Left kidney (tissue), 8 donors: ENCODE measurements around the gene TMEM45A. TPM values are rescaled to one million over a fixed set of nuclear protein-coding genes. Genes with fewer than 3 reads are reported as not detected.
"Not testable (repeated sequence)": the region's sequence is repeated elsewhere in the genome, so short reads cannot be mapped to it uniquely, and the experiment has no call there.

Source experiments
- DNase-seq: peaks from one replicate; pipeline ENCODE4 v3.0.0-alpha.2; 2013
- long read RNA-seq, 8 donors: transcript quantifications; one replicate each; lab custom pipeline, GENCODE V29; 2026
- polyA plus RNA-seq: library from polyadenylated mRNA; unstranded; fragments of 120-200 nt; gene quantifications from one replicate; pipeline ENCODE4 v1.2.1, GENCODE V29; 2013; ENCODE audit not compliant: insufficient read length

The TMEM45A gene, protein sequence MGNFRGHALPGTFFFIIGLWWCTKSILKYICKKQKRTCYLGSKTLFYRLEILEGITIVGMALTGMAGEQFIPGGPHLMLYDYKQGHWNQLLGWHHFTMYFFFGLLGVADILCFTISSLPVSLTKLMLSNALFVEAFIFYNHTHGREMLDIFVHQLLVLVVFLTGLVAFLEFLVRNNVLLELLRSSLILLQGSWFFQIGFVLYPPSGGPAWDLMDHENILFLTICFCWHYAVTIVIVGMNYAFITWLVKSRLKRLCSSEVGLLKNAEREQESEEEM
- 22.1 TPM for polyA plus RNA-seq
- long read RNA-seq, donor 1, transcript TMEM45A-201 (6 exons, 1,567 nt), result major isoform, 8 of 14 reads
- long read RNA-seq, donor 1, partial matches to known transcripts, result 0 of 14 reads
- long read RNA-seq, donor 1, other reads (novel, unspliced or antisense), result 5 of 14 reads
- long read RNA-seq, donor 2, partial matches to known transcripts, result 0 of 5 reads
- long read RNA-seq, donor 2, other reads (novel, unspliced or antisense), result 0 of 5 reads
- long read RNA-seq, donor 3, partial matches to known transcripts, result 0 of 4 reads
- long read RNA-seq, donor 3, other reads (novel, unspliced or antisense), result 0 of 4 reads
- long read RNA-seq, donor 4, result 0 reads
- long read RNA-seq, donor 5, transcript TMEM45A-201 (6 exons, 1,567 nt), result major isoform, 10 of 23 reads
- long read RNA-seq, donor 5, partial matches to known transcripts, result 6 of 23 reads
- long read RNA-seq, donor 5, other reads (novel, unspliced or antisense), result 7 of 23 reads
- long read RNA-seq, donor 6, transcript TMEM45A-201 (6 exons, 1,567 nt), result major isoform, 7 of 8 reads
- long read RNA-seq, donor 6, partial matches to known transcripts, result 0 of 8 reads
- long read RNA-seq, donor 6, other reads (novel, unspliced or antisense), result 0 of 8 reads
- long read RNA-seq, donor 7, transcript TMEM45A-201 (6 exons, 1,567 nt), result major isoform, 10 of 16 reads
- long read RNA-seq, donor 7, partial matches to known transcripts, result 6 of 16 reads
- long read RNA-seq, donor 7, other reads (novel, unspliced or antisense), result 0 of 16 reads
- long read RNA-seq, donor 8, partial matches to known transcripts, result 0 of 1 reads
- long read RNA-seq, donor 8, other reads (novel, unspliced or antisense), result 0 of 1 reads

- peak; percentile 91 for DNase-seq
Observed at GRCh38 chr3:100492059-100493006, at the start of gene TMEM45A. TMEM45A (plus strand) TSS chr3:100492619; CDS start chr3:100555212, 62,593 bp downstream.

DNA sequence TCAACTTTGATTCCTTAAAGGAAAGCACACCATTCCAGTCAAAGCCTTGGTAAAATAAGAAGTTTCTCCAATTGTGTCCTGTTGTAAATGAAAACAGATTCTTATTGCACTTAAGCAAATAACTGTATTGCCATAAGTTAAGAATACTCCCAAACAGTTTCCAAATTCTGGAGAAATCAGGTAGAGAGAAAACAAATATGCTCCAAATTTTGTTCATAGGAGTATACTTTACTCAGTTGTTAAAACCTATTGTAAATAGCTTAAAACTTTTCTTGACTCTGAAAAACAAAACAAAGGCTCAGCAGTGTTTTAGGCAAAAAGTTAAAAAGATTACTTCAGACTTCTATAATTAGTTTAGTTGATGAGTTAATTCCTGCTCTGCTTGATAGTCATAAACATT is 48.7 kb upstream of the TMEM45A start:
- DNase-seq, result no peak

GRCh38 chr3:100447067-100447466 is 45.4 kb upstream of the TMEM45A start:
- not testable (repeated sequence) for DNase-seq

DNA sequence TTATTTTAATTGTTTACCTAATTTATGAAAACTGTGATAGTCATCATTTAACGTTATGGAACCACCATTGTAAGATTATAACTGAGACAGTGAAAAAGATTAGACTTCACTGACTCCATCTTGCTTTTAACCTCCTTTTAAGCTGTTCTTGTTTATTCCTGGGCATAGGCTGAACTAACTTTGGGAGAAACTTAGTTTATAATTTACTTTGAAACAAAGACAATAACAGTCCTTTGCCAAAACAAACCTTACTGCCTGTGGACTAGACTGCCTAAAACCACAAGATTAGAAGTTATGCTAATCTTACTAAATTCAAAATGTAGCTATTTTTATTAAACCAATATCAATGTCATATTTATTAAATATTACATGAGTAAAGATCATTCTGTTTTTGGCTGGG is 44.3 kb upstream of the TMEM45A start:
- DNase-seq, result no peak

GRCh38 chr3:100449214-100449613 is 43.2 kb upstream of the TMEM45A start:
- DNase-seq, result no peak

DNA sequence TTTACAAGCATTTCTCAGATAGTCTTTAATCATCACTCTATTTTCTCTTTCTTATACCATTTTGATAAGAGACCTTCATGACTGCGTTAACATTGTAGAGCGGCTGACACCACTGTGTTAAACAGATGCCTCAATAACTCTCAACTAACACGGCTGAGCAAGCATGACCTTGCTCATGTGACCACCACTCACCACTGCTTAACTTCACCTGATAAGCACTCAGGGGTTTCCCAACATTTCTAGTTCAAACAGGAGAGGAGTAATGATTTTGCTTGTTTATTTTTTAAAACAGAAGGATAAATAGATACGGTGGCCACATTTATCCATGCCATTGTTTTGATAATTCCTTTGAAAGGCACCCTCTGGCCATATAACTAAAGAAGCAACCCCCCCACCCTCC is 37.7 kb upstream of the TMEM45A start:
- peak; percentile 1 for DNase-seq

- no peak for DNase-seq
Observed at GRCh38 chr3:100455841-100456550, 36.4 kb upstream of the TMEM45A start.

DNA sequence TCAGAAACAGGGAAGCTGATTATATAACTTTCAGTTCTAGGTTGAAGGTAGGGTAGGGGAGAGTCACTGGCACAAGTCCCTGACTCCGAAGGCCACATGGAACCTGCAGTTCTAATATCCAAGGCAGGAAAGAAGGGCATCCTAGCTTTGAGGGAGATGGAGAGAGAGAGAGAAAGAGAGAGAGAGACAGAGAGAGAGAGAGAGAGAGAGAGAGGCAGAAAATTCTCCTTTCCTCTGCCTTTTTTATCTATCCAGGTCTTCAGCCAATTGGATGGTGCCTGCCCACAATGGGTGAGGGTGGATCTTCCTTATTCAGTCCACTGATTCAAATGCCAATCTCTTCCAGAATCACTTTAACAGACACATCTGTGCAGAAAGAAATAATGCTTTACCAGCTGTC is 35.7 kb upstream of the TMEM45A start:
- no peak for DNase-seq

GRCh38 chr3:100457811-100458210 is 34.6 kb upstream of the TMEM45A start:
- no peak for DNase-seq

GRCh38 chr3:100458814-100459213 is 33.6 kb upstream of the TMEM45A start:
- DNase-seq, result no peak

- peak; percentile 51 for DNase-seq
Observed at GRCh38 chr3:100463002-100463401, 29.4 kb upstream of the TMEM45A start.

GRCh38 chr3:100463646-100464155 is 28.7 kb upstream of the TMEM45A start:
- no peak for DNase-seq

- no peak for DNase-seq
Observed at GRCh38 chr3:100465892-100466777, 26.3 kb upstream of the TMEM45A start.

DNA sequence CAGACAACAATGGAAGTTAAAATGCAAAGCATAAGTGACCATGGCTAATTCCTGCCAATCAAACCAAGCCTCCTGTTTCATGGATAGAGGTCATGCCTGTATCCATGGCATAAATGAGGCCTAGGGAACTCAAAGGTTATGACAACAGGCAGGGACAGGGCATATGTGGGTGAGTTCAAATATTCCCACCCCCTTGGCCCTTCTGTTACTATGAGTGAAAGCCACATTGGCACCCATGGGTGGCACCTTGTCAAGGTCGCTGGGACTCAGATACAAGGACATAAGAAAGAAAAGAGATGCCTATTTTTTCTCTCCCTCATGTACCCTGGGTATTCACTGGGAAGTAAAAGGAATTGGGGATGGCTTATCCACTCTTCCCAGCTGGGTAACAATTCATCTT is 25.3 kb upstream of the TMEM45A start:
- DNase-seq, result no peak

GRCh38 chr3:100468676-100469075 is 23.7 kb upstream of the TMEM45A start:
- DNase-seq, result no peak

DNA sequence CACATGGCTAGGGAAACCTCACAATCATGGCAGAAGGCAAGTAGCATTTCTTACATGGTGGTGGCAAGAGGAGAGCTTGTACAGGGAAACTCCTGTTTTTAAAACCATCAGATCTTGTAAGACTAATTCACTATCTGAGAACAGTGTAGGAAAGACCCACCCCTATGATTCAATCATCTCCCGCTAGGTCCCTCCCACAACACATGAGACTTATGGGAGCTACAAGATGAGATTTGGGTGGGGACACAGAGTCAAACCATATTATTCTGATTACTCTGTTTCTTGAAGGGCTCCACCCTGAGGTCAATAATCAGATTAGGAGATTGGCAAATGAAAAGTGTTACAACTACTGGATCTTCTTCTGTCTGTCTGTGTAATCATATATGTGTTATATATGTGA is 21.5 kb upstream of the TMEM45A start:
- DNase-seq, result no peak

- no peak for DNase-seq
Observed at GRCh38 chr3:100471444-100471843, 21.0 kb upstream of the TMEM45A start.

GRCh38 chr3:100477851-100478360 is 14.5 kb upstream of the TMEM45A start:
- DNase-seq, result not testable (repeated sequence)

DNA sequence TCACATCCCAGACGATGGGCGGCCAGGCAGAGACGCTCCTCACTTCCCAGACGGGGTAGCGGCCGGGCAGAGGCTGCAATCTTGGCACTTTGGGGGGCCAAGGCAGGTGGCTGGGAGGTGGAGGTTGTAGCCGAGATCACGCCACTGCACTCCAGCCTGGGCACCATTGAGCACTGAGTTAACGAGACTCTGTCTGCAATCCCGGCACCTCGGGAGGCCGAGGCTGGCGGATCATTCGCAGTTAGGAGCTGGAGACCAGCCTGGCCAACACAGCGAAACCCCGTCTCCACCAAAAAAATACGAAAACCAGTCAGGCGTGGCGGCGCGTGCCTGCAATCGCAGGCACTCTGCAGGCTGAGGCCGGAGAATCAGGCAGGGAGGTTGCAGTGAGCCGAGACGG is 13.9 kb upstream of the TMEM45A start:
- not testable (repeated sequence) for DNase-seq
